Activated CD4-positive, alpha-beta T cell treated with anti-CD3 and anti-CD28 coated beads, Interleukin-2, amount 50 U/mL, for 1 hour (primary cell): Measurements from ENCODE around the gene CCDC88C.
A peak's percentile ranks its signal among the peaks of the same experiment; 100 is the strongest.

Experiments
- DNase-seq: peaks from one replicate; pipeline ENCODE4 v3.0.0-alpha.2; 2020

Gene CCDC88C

GRCh38 chr14:91305650-91306431, 111.8 kb downstream of the CCDC88C start:
- no peak for DNase-seq

DNA sequence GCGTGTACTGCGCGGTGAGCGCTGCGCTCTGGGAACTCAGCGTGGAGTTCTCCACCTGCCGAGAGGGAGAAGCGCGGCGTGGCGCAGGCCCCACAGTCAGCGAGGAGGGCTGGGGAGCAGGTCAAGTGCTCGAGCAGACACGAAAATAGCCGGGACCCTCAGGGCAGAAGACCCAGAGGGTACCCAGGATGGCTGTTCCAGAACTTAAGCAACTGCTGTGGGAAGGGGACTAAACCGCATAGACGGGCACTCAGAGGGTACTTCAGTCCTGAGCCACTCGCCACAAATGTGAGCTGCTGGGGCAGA, 113.7 kb downstream of the CCDC88C start:
- no peak for DNase-seq

DNA sequence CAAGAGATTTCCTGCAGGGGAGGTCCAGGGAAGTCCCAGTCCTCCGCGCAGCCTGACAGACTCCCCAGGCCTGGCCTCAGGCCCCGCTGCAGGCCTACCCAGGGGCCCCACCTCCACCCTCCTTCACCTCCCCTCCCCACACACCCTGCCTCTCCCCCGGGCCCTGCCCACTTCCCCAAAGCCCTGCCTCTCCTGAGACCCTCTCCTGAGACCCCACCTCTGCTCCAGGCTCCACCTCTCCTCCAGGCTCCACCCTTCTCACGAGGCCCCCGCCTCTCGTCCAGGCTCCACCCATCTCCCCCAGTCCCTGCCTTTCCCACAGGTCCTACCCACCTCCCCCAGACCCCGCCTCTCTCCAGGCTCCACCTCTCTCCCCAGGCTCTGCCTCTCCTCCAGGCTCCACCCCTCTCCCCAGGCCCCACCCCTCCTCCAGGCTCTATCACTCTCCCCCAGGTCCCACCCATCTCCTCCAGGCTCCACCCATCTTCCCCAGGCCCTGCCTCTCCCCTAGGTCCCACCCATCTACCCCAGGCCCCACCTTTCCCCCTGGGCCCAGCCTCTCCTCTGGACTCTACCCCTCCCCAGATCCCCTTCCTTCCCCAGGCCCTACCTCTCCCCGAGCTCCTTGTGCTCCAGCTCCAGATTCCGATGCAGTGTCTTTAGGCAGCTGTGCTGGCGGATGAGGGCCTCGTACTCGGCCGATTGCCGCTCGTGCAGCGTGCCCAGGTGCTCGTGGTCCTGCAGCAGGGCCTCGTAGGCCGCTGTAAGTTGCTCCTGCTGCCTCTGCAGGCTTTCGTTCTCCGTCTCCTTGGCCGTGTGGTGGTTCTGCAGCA, 114.3 kb downstream of the CCDC88C start:
- DNase-seq: peak; percentile 52

- DNase-seq: no peak
Measured at GRCh38 chr14:91302391-91302790, 115.2 kb downstream of the CCDC88C start.

- no peak for DNase-seq
Measured at GRCh38 chr14:91300957-91301356, 116.7 kb downstream of the CCDC88C start.

- no peak for DNase-seq
Measured at GRCh38 chr14:91300283-91300895, 117.2 kb downstream of the CCDC88C start.

DNA sequence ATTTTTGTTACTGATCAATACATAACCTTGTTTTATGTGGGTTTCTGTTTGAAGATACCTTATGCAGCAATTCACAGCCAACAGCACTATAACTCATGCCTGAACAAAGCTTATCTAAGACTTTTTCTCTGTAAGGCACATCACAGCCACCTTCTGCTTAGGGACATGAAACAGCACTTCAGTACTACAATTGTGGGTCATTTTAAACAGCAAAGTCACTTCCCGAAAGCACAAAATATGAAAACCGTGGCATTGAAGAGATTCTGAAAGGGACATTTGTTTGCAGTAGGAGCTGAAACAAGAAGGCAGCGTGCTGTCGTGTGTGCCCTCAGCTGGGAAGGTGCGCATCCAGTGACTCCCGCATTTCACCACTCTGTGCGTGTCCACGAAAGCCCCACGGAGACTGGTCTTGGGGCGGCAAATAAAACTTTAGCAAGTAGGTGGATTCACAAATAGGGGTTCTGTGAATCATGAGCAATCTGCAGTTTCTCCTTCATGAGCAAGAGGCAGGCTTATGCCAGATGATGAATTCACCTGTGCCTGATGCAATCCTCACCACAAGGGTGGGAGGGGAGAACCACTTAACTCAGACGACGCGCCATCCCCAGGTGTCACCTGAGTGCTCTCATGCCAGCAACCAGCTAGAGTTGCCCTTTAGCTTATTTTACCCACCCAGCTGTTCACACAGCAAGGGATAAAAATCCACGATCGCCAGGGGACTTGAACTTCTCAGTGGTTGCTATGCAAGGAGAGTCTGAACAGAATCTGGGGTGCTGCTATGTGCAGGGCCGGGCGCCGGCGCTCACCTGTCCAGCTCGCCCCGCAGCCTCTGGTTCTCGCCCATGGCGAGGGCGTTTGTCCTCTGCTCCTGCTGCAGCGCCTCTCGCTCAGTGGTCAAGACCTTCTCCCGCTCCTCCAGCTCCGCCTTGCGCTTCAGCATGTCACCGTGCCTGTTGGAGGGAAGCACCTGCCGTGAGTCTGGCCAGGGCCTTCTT, 118.2 kb downstream of the CCDC88C start:
- DNase-seq: no peak

DNA sequence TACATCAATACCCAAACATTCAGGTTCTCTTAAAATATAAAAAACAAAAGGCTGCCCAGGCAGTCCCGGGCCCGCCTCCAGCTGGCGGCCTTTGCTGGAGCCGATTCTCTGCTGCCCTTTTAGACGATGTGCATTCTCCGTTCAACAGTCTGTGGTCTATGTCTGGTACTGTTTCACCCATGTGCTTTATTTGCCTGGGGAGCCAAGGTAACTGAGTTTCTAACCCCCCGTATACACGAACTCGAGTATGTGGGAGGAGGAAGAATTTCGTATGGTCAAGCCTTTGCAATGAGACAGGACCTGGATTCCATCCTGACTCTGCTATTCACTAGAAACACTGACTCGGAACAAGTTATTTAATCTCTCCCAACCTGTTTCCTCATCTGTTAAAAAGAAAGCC, 119.0 kb downstream of the CCDC88C start:
- no peak for DNase-seq

DNA sequence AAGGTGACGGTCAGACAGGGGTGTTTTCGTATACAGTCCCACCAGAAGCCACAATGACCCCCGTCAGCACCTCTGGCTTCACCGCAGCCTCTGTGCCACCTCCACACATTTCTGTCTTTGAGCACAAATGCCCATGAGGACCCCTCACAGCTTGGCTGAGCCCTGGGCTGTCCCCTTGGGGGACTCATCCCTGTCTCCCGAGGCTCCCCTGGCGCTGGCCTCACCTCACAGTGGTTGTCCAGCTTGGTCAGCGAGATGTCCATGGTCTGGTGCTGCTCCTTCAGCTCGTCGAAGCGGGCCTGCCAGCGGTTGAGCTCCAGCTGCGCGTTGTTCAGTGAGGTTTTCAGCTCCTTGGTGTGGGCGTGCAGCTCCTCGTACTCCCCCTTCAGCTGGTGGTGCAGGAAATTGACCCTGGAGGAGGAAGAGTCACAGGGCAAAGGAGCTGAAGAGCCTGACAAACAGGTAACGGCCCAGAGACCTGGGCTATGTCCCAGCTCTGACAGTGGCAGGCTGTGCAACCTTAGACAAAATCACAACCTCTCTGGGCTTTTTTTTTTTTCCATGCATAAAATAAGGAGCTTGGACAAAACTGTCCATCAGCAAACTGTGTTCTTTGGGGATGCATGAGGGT, 120.4 kb downstream of the CCDC88C start:
- DNase-seq: no peak

GRCh38 chr14:91295851-91296796, 121.5 kb downstream of the CCDC88C start:
- no peak for DNase-seq

- no peak for DNase-seq
Measured at GRCh38 chr14:91295276-91295845, 122.3 kb downstream of the CCDC88C start.

DNA sequence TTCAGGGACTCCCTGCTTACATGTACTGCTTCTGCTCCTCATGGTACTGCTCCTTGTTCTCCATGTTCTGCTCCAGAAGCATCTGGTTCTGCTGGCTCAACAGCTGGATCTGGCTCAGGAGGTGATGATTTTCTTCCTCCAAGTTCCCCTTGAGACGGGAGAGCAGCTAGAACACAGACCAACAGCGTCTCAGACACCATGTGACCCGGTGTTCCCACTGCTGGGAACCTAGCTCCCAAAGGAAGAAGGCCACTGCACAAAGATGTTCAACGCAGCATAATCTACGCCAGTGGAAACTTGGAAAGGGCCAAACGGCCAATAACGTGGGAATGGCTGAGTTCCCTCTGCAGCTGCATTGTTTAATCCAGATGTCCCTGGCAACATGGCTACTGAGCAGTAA, 123.5 kb downstream of the CCDC88C start:
- DNase-seq: no peak

GRCh38 chr14:91293281-91293680, 124.3 kb downstream of the CCDC88C start:
- DNase-seq: no peak

GRCh38 chr14:91292491-91292890, 125.1 kb downstream of the CCDC88C start:
- no peak for DNase-seq

GRCh38 chr14:91291786-91292405, 125.7 kb downstream of the CCDC88C start:
- DNase-seq: no peak

DNA sequence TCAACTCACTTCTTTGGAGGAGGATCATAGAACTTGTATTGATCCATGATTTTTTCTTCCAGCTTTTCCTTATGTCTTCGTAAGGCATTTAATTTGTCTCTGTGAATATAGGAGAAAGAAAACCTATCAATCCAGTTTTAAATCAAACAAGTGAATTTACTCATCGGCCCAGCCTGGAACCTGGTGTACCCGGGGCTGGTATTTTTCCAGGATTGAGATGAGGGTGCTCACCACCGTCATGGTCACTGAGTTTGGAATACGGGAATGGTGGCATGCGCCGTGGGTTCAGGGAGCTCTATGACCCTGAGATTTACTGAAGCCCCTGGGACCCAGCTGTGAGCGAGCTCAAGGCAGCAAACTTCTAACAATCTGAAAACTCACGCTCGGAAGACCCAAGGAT, 126.6 kb downstream of the CCDC88C start:
- no peak for DNase-seq

DNA sequence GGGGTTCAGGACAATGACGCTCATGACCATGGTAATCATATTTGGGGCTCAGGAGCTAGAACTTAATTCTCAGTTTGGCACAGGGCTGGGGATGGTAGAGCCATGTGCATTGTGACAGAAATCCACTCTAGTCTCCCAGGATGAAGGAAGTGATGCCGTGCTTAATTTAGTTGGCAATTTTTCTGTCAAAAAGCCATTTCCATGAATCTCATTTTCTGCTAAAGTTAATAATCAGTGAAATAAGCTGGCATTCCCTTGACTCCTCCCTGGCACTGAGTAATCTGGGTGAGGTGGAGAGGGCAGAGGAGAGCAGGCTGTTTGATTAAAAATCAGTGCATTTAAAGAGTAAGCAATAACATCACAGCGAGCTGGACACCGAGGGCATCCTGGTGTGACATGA, 128.2 kb downstream of the CCDC88C start:
- no peak for DNase-seq

GRCh38 chr14:91288876-91289275, 128.7 kb downstream of the CCDC88C start:
- DNase-seq: no peak

DNA sequence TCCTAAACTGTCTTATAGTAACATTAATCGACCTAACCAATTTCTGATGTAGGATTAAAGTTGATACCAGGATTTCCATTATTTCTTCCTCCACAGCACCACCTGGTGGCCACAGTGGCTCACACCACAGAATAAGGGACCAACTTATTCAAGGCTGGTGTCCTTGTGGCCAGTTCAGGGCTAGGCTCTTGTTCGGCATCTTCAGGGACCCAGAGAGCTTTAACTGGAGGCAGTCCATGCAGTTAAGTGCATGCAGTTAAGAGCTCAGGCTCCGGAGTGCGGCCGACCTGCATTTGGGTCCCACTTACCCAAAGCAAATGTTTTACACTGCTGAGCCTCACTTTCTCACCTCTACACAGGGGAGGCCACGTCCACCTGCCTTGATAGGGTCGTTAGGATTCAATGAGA, 131.1 kb downstream of the CCDC88C start:
- peak; percentile 84 for DNase-seq
